Measurements from ENCODE around the gene AP4B1. TPM values are rescaled to one million over a fixed set of nuclear protein-coding genes. Genes with fewer than 3 reads are reported as not detected.

AP4B1 gene
- total RNA-seq, 1 experiment from 2014 or later = 18.3 TPM

DNA sequence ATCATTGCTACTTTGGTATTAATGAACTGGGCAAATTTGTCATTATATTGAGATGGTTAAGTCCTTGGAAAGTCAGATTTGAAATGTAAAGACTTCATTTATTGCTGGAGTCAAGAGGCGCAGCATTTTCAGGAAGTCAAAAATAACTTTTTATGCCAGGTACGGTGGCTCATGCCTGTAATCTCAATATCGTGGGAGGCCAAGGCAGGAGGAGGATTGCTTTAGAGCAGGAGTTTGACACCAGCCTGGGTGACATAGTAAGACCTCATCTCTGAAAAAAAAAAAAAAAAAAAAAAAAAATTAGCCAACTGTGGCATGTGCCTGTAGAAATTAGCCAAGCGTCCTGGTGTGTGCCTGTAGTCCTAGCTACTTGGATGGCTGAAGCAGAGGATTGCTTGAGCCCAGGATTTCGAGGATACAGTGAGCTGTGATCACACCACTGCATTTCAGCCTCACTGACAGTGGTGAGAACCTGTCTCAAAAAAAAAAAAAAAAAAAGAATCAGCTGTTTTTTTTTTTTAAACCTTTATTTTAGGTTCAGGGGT is 30.0 kb upstream of the AP4B1 start:
- peaks cover 29% of the 10 kb centered on the region for H3K36me3 Mint-ChIP-seq (ENCODE audit: insufficient read depth, unreplicated experiment)
- intact Hi-C loops (cut with micrococcal nuclease; ENCODE audit: unreplicated experiment) = no loop called here
- CTCF ChIA-PET = interaction anchor here (0.7 kb wide), 1 partner anchor 1294 kb away, joined by 3 read pairs; no protein-coding TSS in a partner anchor
- H3K27me3 Mint-ChIP-seq (ENCODE audit: unreplicated experiment) = no peaks in the 10 kb centered on the region
- H3K9me3 Mint-ChIP-seq (ENCODE audit: low read depth, unreplicated experiment) = no peaks in the 10 kb centered on the region
- no peak for DNase-seq
- H3K4me1 Mint-ChIP-seq (ENCODE audit: low read depth, unreplicated experiment) = peaks cover 45% of the 10 kb centered on the region
- TF ChIP-seq, protein P1, sequence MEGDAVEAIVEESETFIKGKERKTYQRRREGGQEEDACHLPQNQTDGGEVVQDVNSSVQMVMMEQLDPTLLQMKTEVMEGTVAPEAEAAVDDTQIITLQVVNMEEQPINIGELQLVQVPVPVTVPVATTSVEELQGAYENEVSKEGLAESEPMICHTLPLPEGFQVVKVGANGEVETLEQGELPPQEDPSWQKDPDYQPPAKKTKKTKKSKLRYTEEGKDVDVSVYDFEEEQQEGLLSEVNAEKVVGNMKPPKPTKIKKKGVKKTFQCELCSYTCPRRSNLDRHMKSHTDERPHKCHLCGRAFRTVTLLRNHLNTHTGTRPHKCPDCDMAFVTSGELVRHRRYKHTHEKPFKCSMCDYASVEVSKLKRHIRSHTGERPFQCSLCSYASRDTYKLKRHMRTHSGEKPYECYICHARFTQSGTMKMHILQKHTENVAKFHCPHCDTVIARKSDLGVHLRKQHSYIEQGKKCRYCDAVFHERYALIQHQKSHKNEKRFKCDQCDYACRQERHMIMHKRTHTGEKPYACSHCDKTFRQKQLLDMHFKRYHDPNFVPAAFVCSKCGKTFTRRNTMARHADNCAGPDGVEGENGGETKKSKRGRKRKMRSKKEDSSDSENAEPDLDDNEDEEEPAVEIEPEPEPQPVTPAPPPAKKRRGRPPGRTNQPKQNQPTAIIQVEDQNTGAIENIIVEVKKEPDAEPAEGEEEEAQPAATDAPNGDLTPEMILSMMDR (IDR thresholded peaks at IDR 0.05; ENCODE audit: unreplicated experiment) = no peak
- no TSS peak for BruUV-seq (replicated peaks)
- no peak overlapping the region for H3K27ac Mint-ChIP-seq (ENCODE audit: unreplicated experiment)
- no peak overlapping the region for H3K4me3 Mint-ChIP-seq (ENCODE audit: low read depth, unreplicated experiment)

DNA sequence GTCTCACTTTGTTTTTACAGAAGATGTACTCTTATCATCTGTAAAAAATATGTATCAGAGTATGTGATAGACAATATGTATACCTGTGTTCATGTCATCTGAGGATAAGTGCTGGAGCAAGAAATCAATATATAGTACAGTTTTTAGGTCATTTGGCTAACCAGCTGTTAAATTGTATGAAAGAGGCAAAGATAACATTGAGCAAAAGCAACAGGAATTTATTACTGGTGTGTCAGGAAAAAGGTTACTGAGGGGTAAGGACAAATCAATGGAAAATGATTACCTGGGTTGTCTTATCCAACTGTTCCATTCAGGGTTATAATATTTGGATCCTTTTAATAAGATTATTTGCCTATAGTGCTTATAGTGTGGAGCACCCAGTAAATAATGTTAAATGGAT is 29.4 kb upstream of the AP4B1 start:
- peaks cover 45% of the 10 kb centered on the region for H3K4me1 Mint-ChIP-seq (ENCODE audit: low read depth, unreplicated experiment)
- no peak for DNase-seq
- TF ChIP-seq, protein P1 (IDR thresholded peaks at IDR 0.05; ENCODE audit: unreplicated experiment) = no peak
- H3K9me3 Mint-ChIP-seq (ENCODE audit: low read depth, unreplicated experiment) = no peaks in the 10 kb centered on the region
- peak overlapping the region; percentile 27 for H3K27ac Mint-ChIP-seq (ENCODE audit: unreplicated experiment)
- no peaks in the 10 kb centered on the region for H3K27me3 Mint-ChIP-seq (ENCODE audit: unreplicated experiment)
- peaks cover 35% of the 10 kb centered on the region for H3K36me3 Mint-ChIP-seq (ENCODE audit: insufficient read depth, unreplicated experiment)
- no TSS peak for BruUV-seq (replicated peaks)
- intact Hi-C loops (cut with micrococcal nuclease; ENCODE audit: unreplicated experiment) = no loop called here
- no peak overlapping the region for H3K4me3 Mint-ChIP-seq (ENCODE audit: low read depth, unreplicated experiment)
- CTCF ChIA-PET = interaction anchor here (1.6 kb wide), 1 partner anchor 30 kb away, joined by 4 read pairs; no protein-coding TSS in a partner anchor

DNA sequence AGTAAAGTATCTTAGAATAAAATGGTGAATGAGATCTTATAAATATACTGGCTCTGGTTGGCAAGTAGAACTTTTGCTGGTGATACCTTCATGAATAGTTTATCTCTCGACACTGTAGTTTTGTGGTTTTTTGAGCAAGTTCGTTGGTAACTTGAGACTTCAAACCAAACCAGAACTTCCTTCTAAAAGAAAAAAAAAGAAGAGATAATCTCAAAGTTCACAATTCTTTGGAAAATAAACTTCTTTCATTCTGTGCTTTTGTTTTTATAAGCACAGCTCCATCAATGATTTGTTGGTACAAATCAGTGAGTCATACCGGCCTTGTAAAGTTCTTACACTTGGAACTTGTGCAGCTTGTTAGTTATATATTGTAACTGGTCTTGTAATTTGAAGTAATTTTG is 26.9 kb upstream of the AP4B1 start:
- BruUV-seq (replicated peaks) = no TSS peak
- no peak for DNase-seq
- Mint-ChIP-seq H3K27ac (ENCODE audit: unreplicated experiment) (peak overlapping the region; percentile 74), H3K4me1 (ENCODE audit: low read depth, unreplicated experiment) (peaks cover 47% of the 10 kb centered on the region), H3K4me3 (ENCODE audit: low read depth, unreplicated experiment) (peak overlapping the region; percentile 85), H3K9me3 (ENCODE audit: low read depth, unreplicated experiment) (no peaks in the 10 kb centered on the region), H3K36me3 (ENCODE audit: insufficient read depth, unreplicated experiment) (peaks cover 43% of the 10 kb centered on the region), H3K27me3 (ENCODE audit: unreplicated experiment) (no peaks in the 10 kb centered on the region)
- CTCF ChIA-PET = interaction anchor here (3.1 kb wide), 1 partner anchor 26 kb away, joined by 15 read pairs; the partner anchor contains the start of genes AP4B1 and DCLRE1B
- intact Hi-C loops (cut with micrococcal nuclease; ENCODE audit: unreplicated experiment) = no loop called here
- TF ChIP-seq, protein P1 (IDR thresholded peaks at IDR 0.05; ENCODE audit: unreplicated experiment) = no peak

DNA sequence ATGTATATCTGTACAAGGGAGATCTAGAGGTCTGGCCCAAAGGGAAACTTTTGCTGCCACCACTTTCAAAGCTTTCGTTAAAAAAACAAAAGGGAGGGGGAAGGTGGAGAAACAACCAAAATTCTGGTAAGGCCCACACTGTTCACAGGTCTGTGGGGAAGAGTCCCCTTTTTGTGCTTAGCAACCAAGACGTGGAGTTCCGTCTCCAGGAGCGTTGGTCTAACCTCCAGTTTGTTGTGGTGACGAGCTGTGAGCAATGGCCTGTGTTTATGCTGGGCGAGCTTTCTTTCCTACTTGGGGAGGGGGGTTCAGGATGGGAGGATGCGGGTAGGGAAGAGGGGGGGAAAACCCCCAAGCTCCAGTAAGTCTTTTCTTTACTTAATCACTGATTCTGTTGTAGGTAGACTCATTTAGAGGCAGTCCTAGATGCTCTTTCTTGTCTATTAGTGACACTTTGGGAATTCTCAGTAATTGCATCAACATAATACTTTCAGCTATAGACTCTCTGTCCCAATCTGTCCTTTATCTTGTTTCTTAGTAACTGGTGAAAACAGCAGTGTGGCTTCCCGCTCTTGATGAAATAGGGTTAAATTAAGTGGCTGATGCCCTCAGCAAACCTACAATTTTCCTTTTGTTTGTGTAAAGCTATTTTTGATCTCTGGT is 26.0 kb upstream of the AP4B1 start:
- DNase-seq = peak; percentile 18
- peaks cover 43% of the 10 kb centered on the region for H3K36me3 Mint-ChIP-seq (ENCODE audit: insufficient read depth, unreplicated experiment)
- H3K27me3 Mint-ChIP-seq (ENCODE audit: unreplicated experiment) = no peaks in the 10 kb centered on the region
- peak overlapping the region; percentile 85 for H3K4me3 Mint-ChIP-seq (ENCODE audit: low read depth, unreplicated experiment)
- intact Hi-C loops (cut with micrococcal nuclease; ENCODE audit: unreplicated experiment) = no loop called here
- TF ChIP-seq, protein P1 (IDR thresholded peaks at IDR 0.05; ENCODE audit: unreplicated experiment) = no peak
- H3K4me1 Mint-ChIP-seq (ENCODE audit: low read depth, unreplicated experiment) = peaks cover 47% of the 10 kb centered on the region
- CTCF ChIA-PET = interaction anchor here (1.2 to 3.1 kb wide), 3 partner anchors 22 to 44 kb away, joined by 3 to 15 read pairs (median 3); partner anchors contain the start of genes AP4B1 and DCLRE1B
- H3K27ac Mint-ChIP-seq (ENCODE audit: unreplicated experiment) = peak overlapping the region; percentile 74
- BruUV-seq (replicated peaks) = no TSS peak
- no peaks in the 10 kb centered on the region for H3K9me3 Mint-ChIP-seq (ENCODE audit: low read depth, unreplicated experiment)
